Fibroblast of pulmonary artery (primary cell): ENCODE results near the gene C1orf174.

Source experiments
- DNase-seq: peaks from one replicate; pipeline ENCODE4 v3.0.0-alpha.2; 2010; ENCODE audit warnings: low read depth
- H3K4me3 ChIP-seq: replicated peaks from 2 replicates; pipeline ENCODE4 v1.5.1; 2011; ENCODE audit warnings: low read depth, mild to moderate bottlenecking, control low read depth, low read length, moderate library complexity
- TF ChIP-seq, protein P1 (sequence below): IDR thresholded peaks from 2 replicates; pipeline ENCODE4 v1.5.1; 2011; ENCODE audit warnings: mild to moderate bottlenecking, control low read depth, low read length, inconsistent platforms; ENCODE audit errors: missing control alignments

C1orf174 gene

GRCh38 chr1:3850857-3851256 is 49.2 kb downstream of the C1orf174 start:
- TF ChIP-seq, protein P1, sequence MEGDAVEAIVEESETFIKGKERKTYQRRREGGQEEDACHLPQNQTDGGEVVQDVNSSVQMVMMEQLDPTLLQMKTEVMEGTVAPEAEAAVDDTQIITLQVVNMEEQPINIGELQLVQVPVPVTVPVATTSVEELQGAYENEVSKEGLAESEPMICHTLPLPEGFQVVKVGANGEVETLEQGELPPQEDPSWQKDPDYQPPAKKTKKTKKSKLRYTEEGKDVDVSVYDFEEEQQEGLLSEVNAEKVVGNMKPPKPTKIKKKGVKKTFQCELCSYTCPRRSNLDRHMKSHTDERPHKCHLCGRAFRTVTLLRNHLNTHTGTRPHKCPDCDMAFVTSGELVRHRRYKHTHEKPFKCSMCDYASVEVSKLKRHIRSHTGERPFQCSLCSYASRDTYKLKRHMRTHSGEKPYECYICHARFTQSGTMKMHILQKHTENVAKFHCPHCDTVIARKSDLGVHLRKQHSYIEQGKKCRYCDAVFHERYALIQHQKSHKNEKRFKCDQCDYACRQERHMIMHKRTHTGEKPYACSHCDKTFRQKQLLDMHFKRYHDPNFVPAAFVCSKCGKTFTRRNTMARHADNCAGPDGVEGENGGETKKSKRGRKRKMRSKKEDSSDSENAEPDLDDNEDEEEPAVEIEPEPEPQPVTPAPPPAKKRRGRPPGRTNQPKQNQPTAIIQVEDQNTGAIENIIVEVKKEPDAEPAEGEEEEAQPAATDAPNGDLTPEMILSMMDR, result no peak
- no peak overlapping the region for H3K4me3 ChIP-seq
- no peak for DNase-seq

DNA sequence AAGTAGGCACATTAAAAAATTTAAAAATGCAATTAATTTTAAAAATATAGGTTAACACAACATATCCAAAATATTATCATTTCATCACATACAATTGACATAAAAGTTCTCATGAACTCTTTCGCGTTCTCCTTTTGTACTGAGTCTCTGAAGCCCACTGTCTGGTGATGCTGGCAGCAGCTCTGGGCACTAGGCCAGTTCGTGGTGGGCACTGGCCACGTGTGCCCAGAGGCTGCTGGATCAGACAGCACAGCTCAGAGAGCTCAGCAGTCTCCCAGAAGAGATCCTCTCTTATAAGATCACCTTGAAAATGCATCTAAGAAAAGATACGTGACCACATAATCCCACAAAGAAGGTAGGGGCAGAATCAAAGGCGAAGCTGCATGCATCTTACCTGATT is 53.0 kb downstream of the C1orf174 start:
- TF ChIP-seq, protein P1, result no peak
- DNase-seq, result no peak
- no peak overlapping the region for H3K4me3 ChIP-seq

DNA sequence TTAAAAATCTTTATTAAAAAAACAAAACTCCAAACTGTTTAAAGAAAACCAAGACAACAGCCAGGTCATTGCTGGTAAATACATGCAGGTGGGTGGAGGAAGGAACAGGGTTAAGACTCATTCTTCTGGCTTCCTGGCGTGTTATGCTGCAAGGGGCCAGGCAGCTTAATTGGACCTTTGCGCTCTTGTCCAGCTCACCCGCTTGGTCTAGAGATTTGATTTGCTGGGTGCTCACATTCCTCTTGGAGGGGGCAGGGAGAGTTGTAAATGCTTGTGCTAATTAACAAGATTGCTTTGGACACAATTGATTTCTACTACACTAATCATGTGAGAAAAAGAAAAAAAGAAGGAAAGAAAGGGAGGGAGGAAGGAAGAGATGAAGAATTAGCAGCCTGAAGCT is 53.5 kb downstream of the C1orf174 start:
- no peak for DNase-seq
- TF ChIP-seq, protein P1, result no peak
- no peak overlapping the region for H3K4me3 ChIP-seq

- TF ChIP-seq, protein P1, result no peak
- no peak overlapping the region for H3K4me3 ChIP-seq
- DNase-seq, result no peak
Observed at GRCh38 chr1:3842912-3843311, 57.2 kb downstream of the C1orf174 start.

DNA sequence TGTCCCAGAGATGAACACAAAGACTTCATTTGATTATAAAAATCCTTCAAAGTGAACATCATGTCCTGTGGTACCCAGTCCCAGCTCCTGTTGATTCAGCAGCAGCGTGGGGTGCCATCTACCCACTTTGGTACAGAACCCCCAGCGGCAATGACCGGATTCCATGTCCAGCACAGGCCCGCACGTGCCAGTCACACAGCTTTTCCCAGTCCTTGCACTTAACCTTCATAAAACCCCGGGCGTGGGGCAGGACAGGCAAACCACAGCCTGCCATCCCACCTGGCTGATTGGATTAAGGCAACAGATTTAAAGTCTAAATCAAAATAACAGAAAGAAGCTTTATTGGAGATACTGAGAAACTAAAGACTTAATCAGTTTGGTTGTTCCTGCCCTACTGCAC is 58.6 kb downstream of the C1orf174 start:
- no peak for DNase-seq
- TF ChIP-seq, protein P1, result no peak

More for the DNA sequence above, 58.6 kb downstream of the C1orf174 start:
- H3K4me3 ChIP-seq, result no peak overlapping the region
